Right lobe of liver (tissue), 4 donors: ENCODE measurements around the gene AGTRAP.

Source experiments
- CTCF ChIP-seq, 4 donors: fragments of 200-600 bp in 3 of 4; fragments of 450-650 bp in 1 of 4; IDR thresholded peaks; one replicate each; pipeline versions ENCODE4 v1.5.1 to v1.8.0; 2016 to 2022; ENCODE audit warnings: antibody characterized with exemption in 4 of 4, mild to moderate bottlenecking in 2 of 4
- POLR2A ChIP-seq: fragments of 450-650 bp; IDR thresholded peaks from one replicate; pipeline ENCODE4 v1.6.1; 2017; ENCODE audit warnings: antibody characterized with exemption, mild to moderate bottlenecking
- donor health status: DM: no; HTN: no; CAD: no.
- donor health status: DM: no; HTN: no; CAD: no.
- donor health status: DM: no; HTN: yes; CAD: no.

GRCh38 chr1:11746092-11746491 lies 10.2 kb downstream of the AGTRAP start:
- TF ChIP-seq CTCF (IDR thresholded peaks at IDR 0.05) (no peak), POLR2A (no peak)
